Amygdala (tissue), 56 donors: ENCODE data around the gene IFNL2.
"Not testable (repeated sequence)": the region's sequence is repeated elsewhere in the genome, so short reads cannot be mapped to it uniquely, and the experiment has no call there.

Experiments used
- DNase-seq, 56 donors: peaks; one replicate each; lab custom pipeline; 2025; lab: John Stamatoyannopoulos, UW

IFNL2 gene

DNA sequence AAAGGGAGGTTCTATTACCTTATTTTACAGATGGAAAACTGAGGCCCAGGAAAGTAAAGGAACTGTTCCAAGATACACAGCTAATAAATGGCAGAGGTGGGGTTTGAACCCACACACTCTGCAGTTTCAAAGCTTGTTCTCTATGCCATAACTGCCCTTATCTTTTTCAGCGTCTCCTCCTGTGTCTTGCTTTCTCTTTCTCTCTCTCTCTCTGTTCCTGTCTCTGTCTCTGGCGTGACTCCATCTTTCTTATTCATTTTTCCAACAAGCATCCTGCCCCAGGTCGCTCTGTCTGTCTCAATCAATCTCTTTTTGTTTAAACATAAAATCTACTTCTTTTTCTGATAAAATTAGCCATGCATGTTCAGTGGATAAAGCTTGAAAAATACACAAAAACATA, 16.4 kb upstream of the IFNL2 start:
- DNase-seq = no peak

DNA sequence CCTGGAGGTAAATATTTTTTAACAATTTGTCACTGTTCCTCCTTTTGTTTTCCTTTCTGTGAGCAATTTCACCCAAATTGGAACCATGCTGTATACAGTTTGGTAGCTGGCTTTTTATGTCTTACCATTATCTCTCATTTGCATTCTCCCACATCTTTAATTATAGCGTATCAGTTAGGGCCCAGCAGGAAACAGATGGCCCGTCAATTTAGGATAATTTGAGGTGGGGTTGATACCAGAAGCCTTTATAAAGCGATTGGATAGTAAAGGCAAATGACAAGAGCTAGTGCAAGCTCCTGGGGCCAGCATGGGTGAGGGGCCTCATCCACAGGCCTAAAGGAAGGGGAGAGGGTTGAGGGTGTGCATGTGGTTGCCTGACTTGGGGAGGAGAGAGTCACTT, 15.7 kb upstream of the IFNL2 start:
- DNase-seq = no peak

DNA sequence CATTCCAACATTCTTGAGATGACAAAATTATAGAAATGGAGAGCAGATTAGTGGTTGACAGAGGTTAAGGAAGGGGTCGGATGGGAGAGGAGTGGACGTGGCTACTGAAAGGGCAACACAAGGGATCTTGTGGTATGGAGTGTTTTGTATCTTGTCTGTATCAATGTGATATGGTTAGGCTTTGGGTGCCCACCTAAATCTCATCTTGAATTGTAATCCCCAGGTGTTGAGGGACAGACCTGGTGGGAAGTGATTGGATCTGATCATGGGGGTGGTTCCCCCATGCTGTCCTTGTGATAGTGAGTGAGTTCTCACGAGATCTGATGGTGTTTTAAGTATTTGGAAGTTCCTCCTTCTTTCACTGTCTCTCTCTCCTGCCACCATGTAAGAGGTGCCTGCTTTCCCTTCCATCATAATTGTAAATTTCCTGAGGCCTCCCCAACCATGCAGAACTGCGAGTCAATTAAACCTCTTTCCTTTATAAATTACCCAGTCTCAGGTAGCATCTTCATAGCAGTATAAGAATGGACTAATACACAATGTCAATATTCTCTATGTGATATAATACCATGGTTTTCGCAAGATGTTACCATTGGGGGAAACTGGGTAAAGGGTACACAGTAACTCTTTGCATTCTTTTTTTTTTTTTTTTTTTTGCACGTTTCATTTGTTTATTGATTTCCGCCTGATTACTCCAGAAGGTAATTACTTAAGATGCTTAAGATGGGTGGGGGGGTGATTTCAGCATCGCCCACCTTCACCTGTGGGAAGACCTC, 14.6 kb upstream of the IFNL2 start:
- DNase-seq = no peak

DNA sequence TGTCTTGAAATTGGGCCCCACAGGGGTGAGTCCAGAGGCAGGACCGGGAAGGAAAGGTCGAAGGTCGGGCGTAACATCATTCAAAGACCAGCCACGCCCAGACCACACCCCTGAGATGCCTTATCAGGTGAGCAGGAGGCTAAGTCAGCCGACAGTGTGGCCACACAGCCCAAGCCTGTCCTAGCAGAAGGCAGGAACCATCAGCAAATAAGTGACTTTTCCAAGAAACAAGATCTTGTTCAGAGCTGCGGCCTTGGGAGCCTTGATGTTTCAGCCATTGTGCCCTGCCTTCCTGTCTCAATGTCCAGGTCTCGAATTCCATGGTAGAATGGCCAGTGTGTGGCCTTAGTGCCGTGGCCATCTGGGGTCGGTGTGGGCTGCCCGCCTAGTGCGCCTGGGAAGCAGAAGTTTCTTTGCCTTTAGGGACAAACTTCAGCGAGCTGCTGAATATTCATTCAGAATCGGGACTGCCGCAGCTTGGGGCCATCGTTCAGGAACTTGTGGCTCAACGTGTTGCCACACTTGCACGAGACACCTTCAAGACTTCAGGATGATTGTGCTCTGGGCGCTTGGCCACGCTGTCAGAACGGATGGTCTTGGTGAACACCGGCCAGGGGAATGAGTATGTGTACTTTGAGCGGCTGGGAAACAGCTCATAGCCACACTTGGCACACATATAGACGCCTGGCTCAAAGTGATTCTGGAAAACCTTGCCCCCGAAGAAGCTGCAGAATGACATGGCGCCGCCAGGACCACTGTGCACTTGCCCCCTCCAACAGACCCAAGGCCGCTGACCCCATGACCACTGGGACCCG, 13.5 kb upstream of the IFNL2 start:
- no peak for DNase-seq

DNA sequence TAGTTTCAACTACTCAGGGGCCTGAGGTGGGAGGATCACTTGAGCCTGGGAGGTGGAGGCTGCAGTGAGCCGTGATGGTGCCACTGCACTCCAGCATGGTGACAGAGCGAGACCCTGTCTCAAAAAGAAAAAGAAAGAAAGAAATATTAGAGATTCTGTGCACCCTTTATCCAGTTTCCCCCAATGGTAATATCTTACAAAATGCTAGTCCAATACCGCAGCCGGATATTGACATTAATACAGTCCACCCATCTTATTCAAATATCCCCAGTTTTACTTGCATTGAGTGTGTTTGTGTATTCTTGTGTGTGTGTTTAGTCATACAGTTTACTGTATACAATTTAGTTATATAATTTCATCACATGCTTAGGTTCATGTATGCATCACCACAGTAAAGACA, 11.0 kb upstream of the IFNL2 start:
- DNase-seq = no peak

DNA sequence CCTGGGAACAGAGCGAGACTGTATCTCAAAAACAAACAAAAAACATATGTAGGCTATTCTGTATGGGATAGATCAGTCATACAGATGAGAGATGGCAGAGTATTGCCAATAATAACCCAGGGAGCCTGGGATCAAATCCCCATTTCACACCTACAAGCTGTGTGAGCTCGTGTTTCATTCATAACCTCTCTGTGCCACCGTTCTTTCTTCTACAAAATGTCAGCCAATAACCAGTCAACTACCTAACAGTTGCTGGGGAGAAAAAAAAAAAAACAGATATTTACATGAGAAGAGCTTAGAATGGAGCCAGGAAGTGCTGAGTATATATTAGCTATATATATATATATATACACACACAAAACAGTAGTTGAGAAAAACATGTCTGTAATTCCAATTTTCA, 6.5 kb upstream of the IFNL2 start:
- no peak for DNase-seq

DNA sequence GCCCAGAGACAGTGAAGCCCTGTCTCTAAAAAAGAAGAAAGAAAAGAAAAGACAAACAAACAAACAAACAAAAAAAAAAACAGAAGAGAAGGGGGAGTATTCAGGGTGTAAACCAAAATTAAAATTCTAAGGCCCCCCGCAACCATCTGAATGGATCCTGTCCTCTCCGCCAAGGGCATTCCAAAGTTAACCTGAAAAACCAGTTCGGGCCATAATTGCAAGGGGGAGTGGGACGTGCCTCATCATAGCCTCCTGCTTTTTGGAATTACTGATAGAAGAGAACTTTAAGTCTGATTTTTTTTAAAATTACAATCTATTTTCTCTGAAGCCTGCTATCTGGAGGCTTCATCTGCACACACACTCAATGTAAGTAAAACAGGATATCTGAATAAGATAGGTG, 5.7 kb upstream of the IFNL2 start:
- DNase-seq = no peak

DNA sequence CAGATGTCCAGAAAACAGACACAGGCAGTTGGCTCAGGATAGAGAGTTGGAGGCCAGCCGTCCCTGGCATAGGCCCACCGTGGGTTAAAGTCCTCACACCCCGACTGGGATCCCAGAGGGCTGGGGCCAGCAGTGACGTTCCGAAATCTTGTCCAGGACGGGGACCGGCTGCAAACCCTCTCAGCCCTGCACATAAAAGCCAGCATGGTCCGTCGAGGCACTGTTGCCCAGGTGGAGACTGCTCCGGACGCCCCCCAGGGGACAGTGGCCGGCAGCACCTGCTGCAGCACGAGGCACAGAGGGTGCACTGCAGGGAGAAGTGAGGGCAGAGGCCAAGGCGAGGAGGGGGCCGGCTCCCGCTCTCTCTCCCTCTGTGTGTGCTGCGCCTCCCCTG, 4.3 kb upstream of the IFNL2 start:
- DNase-seq = no peak

DNA sequence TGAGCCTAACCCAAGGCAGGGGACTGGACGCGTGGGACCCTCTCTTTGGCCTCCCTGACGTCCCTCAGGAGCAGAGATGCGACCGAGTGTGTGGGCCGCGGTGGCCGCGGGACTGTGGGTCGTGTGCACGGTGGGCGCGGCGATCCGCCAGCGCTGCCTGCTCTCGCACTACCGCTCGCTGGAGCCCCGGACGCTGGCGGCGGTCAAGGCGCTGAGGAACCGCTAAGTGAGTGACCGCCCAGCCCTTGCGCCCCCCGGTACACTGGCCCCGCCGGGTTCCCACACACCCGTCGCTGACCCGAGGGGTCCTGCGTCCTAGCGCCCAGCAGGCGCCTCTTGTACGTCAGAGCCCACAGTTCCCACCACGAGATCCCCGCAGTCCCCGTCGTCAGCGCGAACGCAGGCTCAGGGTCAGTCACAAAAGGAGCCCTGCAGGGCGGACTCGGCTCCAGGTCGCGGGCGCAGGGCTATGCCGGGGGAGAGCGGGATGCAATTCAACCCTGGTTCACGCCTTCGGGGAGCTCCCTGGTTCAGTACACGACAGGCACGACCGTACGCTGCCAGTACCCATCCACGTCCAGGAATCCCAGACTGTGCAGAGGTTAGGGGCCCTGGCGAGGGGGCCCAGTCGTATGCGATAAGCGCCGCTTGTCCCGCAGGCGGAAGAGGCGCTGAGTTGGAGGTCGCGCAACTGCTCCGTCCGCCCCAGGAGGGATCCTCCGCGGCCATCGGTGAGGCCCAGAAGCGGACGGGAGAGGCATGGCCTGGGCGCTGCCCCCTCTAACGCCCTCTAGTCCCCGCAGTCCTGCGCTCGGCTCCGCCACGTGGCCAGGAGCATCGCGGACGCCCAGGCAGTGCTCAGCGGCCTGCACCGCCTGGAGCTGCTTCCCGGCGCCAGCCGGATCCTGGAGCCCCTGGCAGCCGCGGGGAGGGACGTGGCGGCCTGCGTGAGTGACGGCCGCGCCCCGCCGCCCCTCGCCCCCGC, 3.6 kb upstream of the IFNL2 start:
- peak in 2 of 56 donors; percentile 2 to 13 for DNase-seq

DNA sequence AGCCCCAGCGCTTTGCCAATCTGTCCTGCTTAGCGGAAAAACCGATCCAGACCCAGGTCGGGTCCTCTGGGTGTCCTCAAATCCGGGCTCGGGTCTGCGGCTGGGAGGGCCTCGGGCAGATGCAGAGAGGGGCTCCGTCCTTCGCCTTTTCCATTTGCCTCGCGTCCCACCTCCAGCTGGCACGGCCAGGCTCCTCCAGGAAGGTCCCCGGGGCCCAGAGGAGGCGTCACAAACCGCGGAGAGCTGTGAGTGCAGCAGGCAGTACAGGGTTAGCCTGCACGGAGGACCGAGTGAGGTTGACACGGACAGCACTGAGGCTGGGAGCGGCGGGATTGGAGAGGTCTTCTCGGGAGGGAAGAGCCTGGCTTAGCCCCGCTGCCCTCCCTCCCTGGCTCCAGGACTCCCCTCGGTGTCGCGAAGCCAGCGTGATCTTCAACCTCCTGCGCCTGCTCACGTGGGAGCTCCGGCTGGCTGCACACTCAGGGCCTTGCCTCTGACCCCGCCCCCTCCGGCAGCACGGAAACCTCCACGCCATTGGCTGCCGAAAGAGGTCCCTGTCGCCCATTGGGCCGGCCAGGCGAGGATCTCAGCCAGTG, 2.8 kb upstream of the IFNL2 start:
- peak in 1 of 56 donors; percentile 9 for DNase-seq

DNA sequence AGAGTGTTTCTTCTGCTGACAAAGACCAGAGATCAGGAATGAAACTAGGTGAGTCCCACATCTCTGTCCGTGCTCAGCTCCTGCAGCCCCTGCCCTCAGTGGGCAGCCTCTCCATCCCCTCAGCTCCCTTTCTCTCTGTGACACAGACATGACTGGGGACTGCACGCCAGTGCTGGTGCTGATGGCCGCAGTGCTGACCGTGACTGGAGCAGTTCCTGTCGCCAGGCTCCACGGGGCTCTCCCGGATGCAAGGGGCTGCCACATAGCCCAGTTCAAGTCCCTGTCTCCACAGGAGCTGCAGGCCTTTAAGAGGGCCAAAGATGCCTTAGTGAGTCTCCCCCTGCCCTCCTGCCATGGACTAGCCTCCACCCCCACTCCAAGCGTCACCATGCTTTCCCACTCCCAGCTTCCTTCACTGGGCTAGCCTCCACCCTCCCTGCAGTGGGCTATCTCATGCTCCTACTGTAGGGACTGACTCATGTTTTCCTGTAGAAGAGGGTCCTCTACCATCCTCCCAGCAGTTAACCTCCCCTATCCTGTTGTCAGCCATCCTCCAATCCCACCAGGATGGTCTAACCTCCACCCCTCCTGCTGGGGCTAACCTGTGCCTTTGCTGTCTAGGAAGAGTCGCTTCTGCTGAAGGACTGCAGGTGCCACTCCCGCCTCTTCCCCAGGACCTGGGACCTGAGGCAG, 481 bp downstream of the IFNL2 start:
- DNase-seq = not testable (repeated sequence)

DNA sequence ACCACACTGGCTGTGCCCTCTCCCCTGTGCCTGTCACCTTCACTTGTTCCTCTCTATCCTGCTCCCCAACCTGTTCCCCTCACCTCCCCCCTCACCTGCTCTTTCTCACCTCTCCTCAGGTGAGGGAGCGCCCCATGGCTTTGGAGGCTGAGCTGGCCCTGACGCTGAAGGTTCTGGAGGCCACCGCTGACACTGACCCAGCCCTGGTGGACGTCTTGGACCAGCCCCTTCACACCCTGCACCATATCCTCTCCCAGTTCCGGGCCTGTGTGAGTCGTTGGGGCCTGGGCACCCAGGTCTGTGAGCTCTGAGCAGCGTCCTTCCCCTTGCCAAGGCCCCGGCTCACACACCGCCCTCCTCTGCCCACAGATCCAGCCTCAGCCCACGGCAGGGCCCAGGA, 1.2 kb downstream of the IFNL2 start:
- not testable (repeated sequence) for DNase-seq

DNA sequence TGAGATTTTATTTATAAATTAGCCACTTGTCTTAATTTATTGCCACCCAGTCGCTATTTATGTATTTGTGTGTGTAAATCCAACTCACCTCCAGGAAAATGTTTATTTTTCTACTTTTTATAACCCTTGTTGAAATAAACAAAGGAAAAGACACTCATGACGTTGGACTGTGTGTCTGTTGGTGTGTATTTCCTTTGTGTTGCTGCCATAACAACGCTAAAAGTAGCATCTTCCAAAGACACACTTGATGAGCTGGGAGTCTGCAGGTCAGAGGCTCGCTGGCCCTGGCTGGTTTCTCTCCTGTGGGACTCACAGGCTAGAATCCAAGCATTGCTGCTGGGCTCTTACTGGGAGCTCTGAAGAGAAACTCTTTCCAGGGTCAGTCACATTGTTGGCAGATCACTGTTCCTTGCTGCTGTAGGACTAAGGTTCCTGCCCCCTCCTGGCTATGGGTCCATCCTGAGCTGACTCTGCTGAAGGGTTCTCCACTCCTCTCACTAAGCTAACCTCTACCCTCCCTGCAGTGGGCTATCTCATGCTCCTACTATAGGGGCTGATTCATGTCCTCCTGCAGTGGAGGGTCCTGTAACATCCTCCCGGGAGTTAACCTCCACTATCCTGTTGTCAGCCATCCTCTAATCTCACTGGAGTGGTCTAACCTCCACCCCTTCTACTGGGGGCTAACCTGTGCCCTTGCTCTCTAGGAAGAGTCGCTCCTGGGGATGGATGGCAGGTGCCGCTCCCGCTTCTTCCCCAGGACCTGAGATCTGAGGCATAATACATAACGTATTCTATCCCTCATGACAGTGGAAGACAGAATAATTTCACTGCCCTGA, 2.1 kb downstream of the IFNL2 start:
- DNase-seq = no peak

DNA sequence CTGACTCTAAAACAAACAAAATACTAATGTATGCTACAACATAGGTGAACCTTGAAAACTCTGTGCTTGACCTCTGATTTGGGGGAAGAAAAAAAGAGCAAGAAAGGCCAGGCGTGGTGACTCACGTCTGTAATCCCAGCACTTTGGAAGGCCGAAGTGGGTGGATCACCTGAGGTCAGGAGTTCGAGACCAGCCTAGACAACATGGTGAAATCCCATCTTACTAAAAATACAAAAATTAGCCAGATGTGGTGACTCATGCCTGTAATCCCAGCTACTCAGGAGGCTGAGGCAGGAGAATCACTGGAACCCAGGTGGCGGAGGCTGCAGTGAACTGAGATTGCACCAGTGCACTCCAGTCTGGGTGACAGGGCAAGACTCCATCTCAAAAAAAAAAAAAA, 5.7 kb downstream of the IFNL2 start:
- DNase-seq = not testable (repeated sequence)

DNA sequence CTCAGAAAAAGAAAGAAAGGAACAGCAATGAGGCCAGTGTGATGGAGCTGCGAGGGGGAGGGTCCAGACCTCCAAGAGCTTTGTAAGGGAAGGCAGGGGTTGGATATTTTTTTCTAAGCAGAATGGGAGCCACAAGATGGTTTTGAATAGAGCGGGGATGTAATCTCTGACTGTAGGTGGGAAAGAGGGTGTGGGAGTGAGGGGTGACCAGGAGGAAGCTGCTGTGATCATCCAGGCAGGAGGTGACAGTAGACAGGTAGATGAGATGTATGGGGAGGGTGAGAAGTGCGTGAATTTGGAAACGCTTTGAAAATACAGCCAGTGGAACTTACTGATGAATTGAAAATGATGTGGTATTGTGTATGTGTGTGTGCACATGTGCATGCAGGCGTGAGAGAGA, 7.4 kb downstream of the IFNL2 start:
- DNase-seq = no peak

DNA sequence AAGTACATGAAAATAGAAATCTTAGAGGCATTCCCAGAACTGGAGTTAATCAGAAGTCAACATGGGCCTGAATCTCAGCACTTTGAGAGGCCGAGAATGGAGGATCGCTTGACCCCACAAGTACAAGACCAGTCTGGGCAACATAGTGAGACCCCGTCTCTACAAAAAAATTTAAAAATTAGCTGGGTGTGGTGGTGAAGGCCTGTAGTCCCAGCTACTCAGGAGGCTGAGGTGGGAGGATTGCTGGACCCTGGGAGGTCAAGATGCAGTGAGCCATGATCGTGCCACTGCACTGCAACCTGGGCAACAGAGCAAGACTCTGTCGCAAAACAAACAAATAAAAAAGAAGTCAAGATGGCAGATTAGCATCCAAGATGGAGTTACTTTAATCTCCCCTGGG, 8.5 kb downstream of the IFNL2 start:
- no peak for DNase-seq

DNA sequence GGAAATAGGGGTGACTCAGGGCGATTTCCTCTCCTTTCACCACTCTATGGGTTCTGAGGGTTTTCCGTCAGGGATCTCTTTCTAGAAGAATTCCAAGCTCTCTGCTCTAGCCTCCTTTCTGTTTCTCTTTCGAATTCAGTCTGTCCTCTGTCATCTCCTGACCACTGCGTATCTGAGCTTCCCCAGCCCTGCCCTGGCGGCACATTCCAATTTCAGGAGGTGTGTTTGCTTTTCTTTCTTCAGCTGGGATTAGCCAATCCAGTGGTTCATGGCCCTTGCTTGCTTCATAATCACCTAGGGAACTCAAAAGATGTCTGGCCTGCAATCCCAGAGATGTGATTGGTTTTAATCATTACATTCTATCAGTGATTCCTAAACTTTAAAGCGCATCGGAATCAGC, 9.4 kb downstream of the IFNL2 start:
- DNase-seq = no peak

DNA sequence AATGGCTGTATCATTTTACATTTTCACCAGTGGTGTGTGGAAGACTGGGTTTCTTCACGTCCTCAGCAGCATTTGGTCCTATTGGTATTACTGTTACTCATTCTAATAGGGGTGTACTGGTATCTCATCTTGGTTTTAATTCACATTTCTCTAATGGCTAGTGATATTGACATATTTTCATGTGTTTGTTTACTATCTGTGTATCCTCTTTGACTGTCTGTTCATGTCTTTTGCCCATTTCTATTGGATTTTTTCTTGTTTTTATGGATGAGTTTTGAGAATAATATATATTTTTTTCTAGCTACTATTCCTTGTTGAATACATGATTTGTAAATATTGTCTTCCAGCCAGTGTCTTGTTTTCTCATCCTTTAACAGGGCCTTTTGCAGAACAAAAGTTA, 13.8 kb downstream of the IFNL2 start:
- DNase-seq = no peak

DNA sequence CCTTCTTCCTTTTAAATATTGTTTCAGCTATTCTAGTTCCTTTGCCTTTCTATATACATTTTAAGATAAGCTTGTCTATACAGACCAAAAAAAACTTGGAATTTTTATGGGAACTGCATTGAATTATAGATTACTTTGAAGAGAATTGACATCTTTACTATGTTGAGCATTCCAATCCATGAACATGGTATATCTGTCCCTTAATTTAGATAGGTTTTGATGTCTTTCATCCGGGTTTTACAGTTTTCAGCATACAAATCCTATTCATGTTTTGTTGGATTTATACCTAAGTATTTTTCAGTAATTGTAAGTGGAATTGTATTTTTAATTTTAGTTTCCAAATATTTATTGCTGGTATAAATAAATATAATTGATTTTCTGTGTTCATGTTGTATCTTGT, 15.8 kb downstream of the IFNL2 start:
- DNase-seq = no peak
